ENCODE results near the gene CORO2A. TPM values are rescaled to one million over a fixed set of nuclear protein-coding genes. Genes with fewer than 3 reads are reported as not detected.

Gene CORO2A
- total RNA-seq, 1 donor from 2014 or later: 5.9 TPM

GRCh38 chr9:98144631-98145030 lies 47.8 kb downstream of the CORO2A start:
- no peaks in the 10 kb centered on the region for H3K27me3 Mint-ChIP-seq (ENCODE audit: low read depth)
- H3K4me1 Mint-ChIP-seq: peaks cover 12% of the 10 kb centered on the region
- H3K27ac Mint-ChIP-seq: no peak overlapping the region
- H3K36me3 Mint-ChIP-seq: no peaks in the 10 kb centered on the region
- no peaks in the 10 kb centered on the region for H3K9me3 Mint-ChIP-seq
- TF ChIP-seq CTCF (IDR thresholded peaks at IDR 0.05; ENCODE audit: unreplicated experiment): no peak
- DNase-seq (ENCODE audit: low spot score in 2 of 2, unreplicated experiment in 2 of 2): no peak
- no peak overlapping the region for H3K4me3 Mint-ChIP-seq

GRCh38 chr9:98144076-98144475 lies 48.4 kb downstream of the CORO2A start:
- Mint-ChIP-seq H3K9me3 (no peaks in the 10 kb centered on the region), H3K27me3 (ENCODE audit: low read depth) (no peaks in the 10 kb centered on the region), H3K4me1 (peaks cover 12% of the 10 kb centered on the region), H3K27ac (no peak overlapping the region), H3K36me3 (no peaks in the 10 kb centered on the region), H3K4me3 (no peak overlapping the region)
- no peak for TF ChIP-seq CTCF (IDR thresholded peaks at IDR 0.05; ENCODE audit: unreplicated experiment)
- no peak for DNase-seq (ENCODE audit: low spot score in 2 of 2, unreplicated experiment in 2 of 2)

- DNase-seq (ENCODE audit: low spot score in 2 of 2, unreplicated experiment in 2 of 2): no peak
- H3K27me3 Mint-ChIP-seq (ENCODE audit: low read depth): no peaks in the 10 kb centered on the region
- no peaks in the 10 kb centered on the region for H3K9me3 Mint-ChIP-seq
- H3K4me1 Mint-ChIP-seq: peaks cover 12% of the 10 kb centered on the region
- H3K36me3 Mint-ChIP-seq: no peaks in the 10 kb centered on the region
- no peak for TF ChIP-seq CTCF (IDR thresholded peaks at IDR 0.05; ENCODE audit: unreplicated experiment)
- H3K4me3 Mint-ChIP-seq: no peak overlapping the region
- H3K27ac Mint-ChIP-seq: no peak overlapping the region
These were observed 49.4 kb downstream of the CORO2A start for GRCh38 chr9:98142925-98143481.

- Mint-ChIP-seq H3K4me3 (no peak overlapping the region), H3K36me3 (no peaks in the 10 kb centered on the region), H3K27ac (no peak overlapping the region), H3K9me3 (no peaks in the 10 kb centered on the region), H3K27me3 (ENCODE audit: low read depth) (no peaks in the 10 kb centered on the region), H3K4me1 (peaks cover 12% of the 10 kb centered on the region)
- no peak for DNase-seq (ENCODE audit: low spot score in 2 of 2, unreplicated experiment in 2 of 2)
- TF ChIP-seq CTCF (IDR thresholded peaks at IDR 0.05; ENCODE audit: unreplicated experiment): no peak
These were observed 50.1 kb downstream of the CORO2A start for GRCh38 chr9:98142182-98142907.

- H3K27me3 Mint-ChIP-seq (ENCODE audit: low read depth): no peaks in the 10 kb centered on the region
- no peak overlapping the region for H3K4me3 Mint-ChIP-seq
- no peak overlapping the region for H3K27ac Mint-ChIP-seq
- no peaks in the 10 kb centered on the region for H3K9me3 Mint-ChIP-seq
- TF ChIP-seq CTCF (IDR thresholded peaks at IDR 0.05; ENCODE audit: unreplicated experiment): no peak
- H3K36me3 Mint-ChIP-seq: no peaks in the 10 kb centered on the region
- H3K4me1 Mint-ChIP-seq: peaks cover 3% of the 10 kb centered on the region
- no peak for DNase-seq (ENCODE audit: low spot score in 2 of 2, unreplicated experiment in 2 of 2)
These were observed 51.9 kb downstream of the CORO2A start for GRCh38 chr9:98140503-98140902.

All from mesothelial cell of epicardium (in vitro differentiated cells).